ENCODE results near the gene MPLKIP.

GRCh38 chr7:40177071-40177470, 42.6 kb upstream of the MPLKIP start:
- no peak for TF ChIP-seq CTCF (IDR thresholded peaks at IDR 0.05; ENCODE audit: borderline replicate concordance, extremely low read depth, low read length, poor library complexity, severe bottlenecking)
- no peak for TF ChIP-seq EZH2 (IDR thresholded peaks at IDR 0.05; ENCODE audit: borderline replicate concordance, low read depth, low read length, severe bottlenecking)

Measured in DND-41 (cell line).